Measurements from ENCODE around the gene ISL2. TPM values are rescaled to one million over a fixed set of nuclear protein-coding genes. Genes with fewer than 3 reads are reported as not detected.

ISL2 gene
- total and polyA plus RNA-seq, 2 of the 13 experiments (the other 11 are each of a cell fraction or from before 2014, with no cell fraction given) = 4.3 to 5.1 TPM

GRCh38 chr15:76312540-76313174, 23.9 kb upstream of the ISL2 start (continued):
- TF ChIP-seq GRHL1 (CRISPR knock-in tag; conservative IDR thresholded peaks at IDR 0.05) (no peak), KDM1A (CRISPR knock-in tag; IDR thresholded peaks at IDR 0.05) (0 out of 2 replicates have a peak, but pooled peaks have one; percentile 21), IRF2 (CRISPR knock-in tag; IDR thresholded peaks at IDR 0.05) (peak; percentile 54; the same call in 1 of the 2 replicates), HOMEZ (CRISPR knock-in tag; IDR thresholded peaks at IDR 0.05; ENCODE audit: low read depth) (no peak), CERS6 (CRISPR knock-in tag; IDR thresholded peaks at IDR 0.05) (no peak), KDM6A (CRISPR knock-in tag; IDR thresholded peaks at IDR 0.05; ENCODE audit: low read depth) (0 out of 2 replicates have a peak, but pooled peaks have one; percentile 35), NFYB (CRISPR knock-in tag; IDR thresholded peaks at IDR 0.05) (no peak), ZNF580 (CRISPR knock-in tag; IDR thresholded peaks at IDR 0.05; ENCODE audit: borderline replicate concordance, low read depth) (no peak), HNRNPK (IDR thresholded peaks at IDR 0.05; ENCODE audit: low read depth, low read length, poor library complexity, severe bottlenecking) (no peak), MXD1 (CRISPR knock-in tag; IDR thresholded peaks at IDR 0.05) (no peak), ZNF772 (CRISPR knock-in tag; IDR thresholded peaks at IDR 0.05) (no peak), ZNF335 (CRISPR knock-in tag; IDR thresholded peaks at IDR 0.05) (no peak), GFI1 (CRISPR knock-in tag; IDR thresholded peaks at IDR 0.05; ENCODE audit: borderline replicate concordance) (no peak), ZNF747 (CRISPR knock-in tag; IDR thresholded peaks at IDR 0.05; ENCODE audit: borderline replicate concordance) (no peak), MAFF (IDR thresholded peaks at IDR 0.05; ENCODE audit: low read depth, low read length) (peak; percentile 18; the same call in 1 of the 2 replicates), GTF2F1 (IDR thresholded peaks at IDR 0.05; ENCODE audit: low read length) (no peak), POLR2A (IDR thresholded peaks at IDR 0.05; ENCODE audit: insufficient read depth in 1 of 2, low read depth in 2 of 2, low read length in 2 of 2) (no peak), CEBPB (IDR thresholded peaks at IDR 0.05; ENCODE audit: borderline replicate concordance, low read depth, low read length) (0 out of 2 replicates have a peak, but pooled peaks have one; percentile 2), ZC3H13 (CRISPR knock-in tag; IDR thresholded peaks at IDR 0.05) (no peak), NFYC (CRISPR knock-in tag; IDR thresholded peaks at IDR 0.05) (no peak), GTF3A (CRISPR knock-in tag; conservative IDR thresholded peaks at IDR 0.05) (no peak), PPARG (CRISPR knock-in tag; conservative IDR thresholded peaks at IDR 0.05) (peak; percentile 94), ZFP82 (CRISPR knock-in tag; IDR thresholded peaks at IDR 0.05; ENCODE audit: borderline replicate concordance) (no peak), FOXA3 (CRISPR knock-in tag; IDR thresholded peaks at IDR 0.05) (peak; percentile 85)
